Ovary (tissue), 9 donors: ENCODE measurements around the gene SHISA9. TPM values are rescaled to one million over a fixed set of nuclear protein-coding genes. Genes with fewer than 3 reads are reported as not detected.

Experiments used
- DNase-seq, 5 donors: peaks; one replicate each; pipeline ENCODE4 v3.0.0-alpha.2; 2019 to 2020
- H3K27ac ChIP-seq, 2 donors: fragments of 200-600 bp; one replicate each; pipeline versions ENCODE4 v1.5.1 to v1.8.0; 2019 to 2022
- H3K27me3 ChIP-seq: fragments of 200-600 bp; one replicate; pipeline ENCODE4 v1.8.0; 2022
- H3K36me3 ChIP-seq: fragments of 200-600 bp; sonication (generic); one replicate; pipeline ENCODE4 v1.5.1; 2019
- H3K4me1 ChIP-seq: one replicate; pipeline ENCODE4 v1.8.1; 2013; ENCODE audit warnings: mild to moderate bottlenecking, moderate library complexity; ENCODE audit not compliant: insufficient read depth
- H3K4me3 ChIP-seq: fragments of 200-600 bp; sonication (generic); one replicate; pipeline ENCODE4 v1.5.1; 2017
- H3K9me3 ChIP-seq, 2 donors: fragments of 200-600 bp in 1 of 2; sonication (generic) in 1 of 2; one replicate each; pipeline versions ENCODE4 v1.5.1 to v1.8.1; 2013 to 2019; ENCODE audit warnings: mild to moderate bottlenecking in 1 of 2, moderate library complexity in 1 of 2
- EP300 ChIP-seq: sonication (generic); formaldehyde crosslinking; IDR thresholded peaks from one replicate; pipeline ENCODE4 v1.6.1; 2017; ENCODE audit warnings: antibody characterized with exemption
- POLR2A ChIP-seq: fragments of 450-650 bp; IDR thresholded peaks from one replicate; pipeline ENCODE4 v1.6.1; 2017; ENCODE audit warnings: antibody characterized with exemption, mild to moderate bottlenecking, moderate library complexity
- WGBS, 3 donors: extraction: QIAGEN DNeasy Blood & Tissue Kit in 1 of 3; methylation state at CpG; one replicate each; pipeline versions ENCODE4 v1.1.5 to v1.1.7; 2013 to 2017; 5-methylcytosine and 5-hydroxymethylcytosine counted together
- intact Hi-C, 4 donors: fragments of 100-400 bp; cut with DNase I; formaldehyde crosslinking; loops; one replicate each; pipeline versions ENCODE4 v1.11.0 to v1.15.1; 2022 to 2023
- polyA plus RNA-seq, 2 donors: library from polyadenylated mRNA; stranded (reverse); fragments of 200-250 nt in 1 of 2; fragments of 350-450 nt in 1 of 2; fragmentation: Illumina TruSeq in 1 of 2; extraction: RNeasy Lipid Tissue Mini Kit (QIAGEN cat#74804) in 1 of 2; gene quantifications; one replicate each; pipeline ENCODE4 v1.2.3, GENCODE V29; 2013 to 2014
- total RNA-seq, 7 donors: library from RNA; depleted of rRNA in 2 of 7; stranded (reverse); fragments of >200 nt in 2 of 7; fragmentation: NEBNext Ultra II Directional in 3 of 7; extraction: Animal tissue kit (Norgen Biotek cat#: 25700) in 3 of 7; gene quantifications; one replicate each; pipeline versions ENCODE4 v1.1.0 to v1.2.4, GENCODE V29; 2016 to 2023
- TF ChIP-seq, protein P1 (sequence below), 3 donors: fragments of 450-650 bp in 2 of 3; fragments of 200-600 bp in 1 of 3; IDR thresholded peaks; one replicate each; pipeline versions ENCODE4 v1.5.1 to v1.8.0; 2016 to 2022; ENCODE audit warnings: antibody characterized with exemption in 3 of 3, mild to moderate bottlenecking in 1 of 3
- donor health status: DM: no; HTN: no; CAD: no; lungs with moderate emphysema.
- donor health status: DM: no; HTN: no; CAD: no.
- donor health status: Bipolar disorder and iron deficiency.
- donor health status: DM: yes; HTN: yes; CAD: no.
- donor health status: DM: no; HTN: no; CAD: no.
- donor health status: DM: yes; HTN: yes; CAD: no.

SHISA9 gene
- total and polyA plus RNA-seq, 9 donors = 0.03 to 0.47 (median 0.12) TPM; not detected in 3

DNA sequence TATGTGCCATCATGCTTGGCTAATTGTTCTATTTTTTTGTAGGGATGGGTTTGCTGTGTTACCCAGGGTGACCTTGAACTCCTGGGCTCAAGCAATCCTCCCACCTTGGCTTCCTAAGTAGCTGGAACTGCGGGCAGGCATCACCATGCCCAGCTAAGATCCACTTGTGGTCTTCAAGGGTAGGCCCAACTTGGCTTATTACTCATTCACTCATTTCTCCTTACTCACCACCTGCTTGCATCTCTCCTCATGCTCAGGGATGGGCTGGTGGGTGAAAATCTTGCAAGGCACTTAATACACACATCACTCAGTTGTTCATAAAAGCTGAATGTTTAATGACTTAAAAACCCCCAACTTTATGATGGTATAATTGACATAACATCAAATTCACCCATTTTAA is 207.8 kb downstream of the SHISA9 start:
- Histone ChIP-seq H3K27me3 (no peaks in the 10 kb centered on the region), H3K4me3 (no peak overlapping the region), H3K9me3 (peaks cover 0 to 4% of the 10 kb centered on the region in 2 donors), H3K36me3 (no peaks in the 10 kb centered on the region), H3K4me1 (no peaks in the 10 kb centered on the region), H3K27ac (no peak overlapping the region)
- intact Hi-C loops = no loop called here
- TF ChIP-seq POLR2A = no peak
- TF ChIP-seq, protein P1, sequence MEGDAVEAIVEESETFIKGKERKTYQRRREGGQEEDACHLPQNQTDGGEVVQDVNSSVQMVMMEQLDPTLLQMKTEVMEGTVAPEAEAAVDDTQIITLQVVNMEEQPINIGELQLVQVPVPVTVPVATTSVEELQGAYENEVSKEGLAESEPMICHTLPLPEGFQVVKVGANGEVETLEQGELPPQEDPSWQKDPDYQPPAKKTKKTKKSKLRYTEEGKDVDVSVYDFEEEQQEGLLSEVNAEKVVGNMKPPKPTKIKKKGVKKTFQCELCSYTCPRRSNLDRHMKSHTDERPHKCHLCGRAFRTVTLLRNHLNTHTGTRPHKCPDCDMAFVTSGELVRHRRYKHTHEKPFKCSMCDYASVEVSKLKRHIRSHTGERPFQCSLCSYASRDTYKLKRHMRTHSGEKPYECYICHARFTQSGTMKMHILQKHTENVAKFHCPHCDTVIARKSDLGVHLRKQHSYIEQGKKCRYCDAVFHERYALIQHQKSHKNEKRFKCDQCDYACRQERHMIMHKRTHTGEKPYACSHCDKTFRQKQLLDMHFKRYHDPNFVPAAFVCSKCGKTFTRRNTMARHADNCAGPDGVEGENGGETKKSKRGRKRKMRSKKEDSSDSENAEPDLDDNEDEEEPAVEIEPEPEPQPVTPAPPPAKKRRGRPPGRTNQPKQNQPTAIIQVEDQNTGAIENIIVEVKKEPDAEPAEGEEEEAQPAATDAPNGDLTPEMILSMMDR (IDR thresholded peaks at IDR 0.05) = no peak
- no peak for TF ChIP-seq EP300
- DNase-seq = no peak
- 45 to 61% (median 54%) methylated on average over 1 of the region's 1 CpG for WGBS, 3 donors

DNA sequence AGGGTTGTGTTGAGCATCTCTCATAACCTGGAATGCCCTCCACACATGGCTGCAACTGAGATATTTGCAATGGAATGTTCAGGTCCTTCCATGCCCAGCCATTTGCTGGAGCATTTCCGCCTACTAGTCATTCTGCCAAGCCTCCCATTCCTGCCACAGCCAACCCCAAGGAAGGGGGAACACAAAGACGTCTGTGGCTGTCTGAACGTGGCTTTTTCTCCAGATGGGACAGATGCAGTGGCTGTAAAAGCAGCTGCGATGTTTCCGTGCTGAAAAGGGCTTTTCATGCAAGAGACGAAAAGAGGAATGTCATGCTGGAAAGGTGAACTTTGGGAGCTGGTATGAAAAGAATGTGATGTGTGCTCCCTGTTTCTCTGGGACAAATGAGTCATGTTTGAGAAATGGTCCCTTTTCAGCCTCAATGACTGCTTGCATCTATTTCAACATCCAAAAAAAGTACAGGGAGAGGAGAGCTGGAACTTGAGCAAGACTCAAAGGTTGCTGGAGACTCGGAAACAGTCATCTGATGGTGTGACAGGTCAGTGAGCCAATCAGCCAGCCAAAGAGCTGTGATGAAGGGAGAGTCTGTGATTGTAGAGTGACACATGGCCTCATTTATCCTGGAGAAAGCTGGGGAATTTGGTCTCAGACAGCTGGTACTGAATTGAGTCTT is 208.9 kb downstream of the SHISA9 start:
- intact Hi-C loops = no loop called here
- Histone ChIP-seq H3K4me3 (no peak overlapping the region), H3K9me3 (peaks cover 0 to 4% of the 10 kb centered on the region in 2 donors), H3K4me1 (no peaks in the 10 kb centered on the region), H3K27me3 (no peaks in the 10 kb centered on the region), H3K27ac (no peak overlapping the region), H3K36me3 (no peaks in the 10 kb centered on the region)
- TF ChIP-seq POLR2A (no peak), EP300 (no peak)
- TF ChIP-seq, protein P1 (IDR thresholded peaks at IDR 0.05) = no peak
- 23 to 26% (median 24%) methylated on average over 7 of the region's 7 CpGs for WGBS, 3 donors
- DNase-seq = no peak

DNA sequence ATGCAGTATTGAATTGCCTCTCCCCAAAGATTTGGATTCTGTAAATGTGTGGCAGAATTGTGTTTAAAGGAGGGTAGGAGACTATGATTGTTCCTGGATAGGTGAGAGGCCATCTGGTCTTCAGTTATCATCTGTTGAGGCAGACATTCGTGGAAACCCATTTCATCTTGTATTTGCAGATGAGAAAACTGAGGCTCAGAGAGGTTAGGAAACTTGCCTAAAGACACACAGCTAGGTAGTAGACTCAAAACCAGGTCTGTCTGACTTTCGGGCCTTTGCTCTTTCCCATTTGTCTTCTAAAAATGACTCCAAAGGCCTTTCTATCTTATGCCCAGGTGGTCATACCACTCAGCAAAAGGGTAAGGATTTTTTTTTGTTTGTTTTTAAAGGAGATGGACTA is 210.3 kb downstream of the SHISA9 start:
- Histone ChIP-seq H3K36me3 (no peaks in the 10 kb centered on the region), H3K4me3 (no peak overlapping the region), H3K27me3 (no peaks in the 10 kb centered on the region), H3K4me1 (no peaks in the 10 kb centered on the region), H3K27ac (no peak overlapping the region), H3K9me3 (no peaks in the 10 kb centered on the region)
- intact Hi-C loops = no loop called here
- TF ChIP-seq POLR2A (no peak), EP300 (no peak)
- TF ChIP-seq, protein P1 (IDR thresholded peaks at IDR 0.05) = no peak
- 57 to 72% (median 66%) methylated on average over 2 of the region's 2 CpGs for WGBS, 3 donors
- DNase-seq = no peak

DNA sequence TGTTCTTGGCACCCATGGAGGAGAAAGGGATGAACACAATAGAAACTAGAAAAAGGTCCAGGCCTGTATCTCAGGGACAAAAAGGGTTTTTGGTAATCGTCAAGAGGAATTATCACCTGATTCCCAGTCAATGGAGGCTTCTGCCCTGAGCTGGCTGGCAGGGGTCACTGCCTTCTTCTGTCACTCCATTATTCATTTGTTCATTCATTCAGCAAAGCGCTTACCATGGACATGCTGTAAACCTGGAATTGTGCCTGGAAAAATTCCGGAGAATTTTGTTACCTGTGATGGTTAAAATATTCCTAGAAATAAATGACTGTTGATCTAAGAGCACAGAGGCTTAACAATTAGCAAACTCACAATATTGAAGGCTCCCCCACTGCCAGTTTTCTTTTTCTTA is 212.3 kb downstream of the SHISA9 start:
- no peaks in the 10 kb centered on the region for H3K27me3 ChIP-seq
- 87 to 90% (median 88%) methylated on average over 3 of the region's 3 CpGs for WGBS, 3 donors
- H3K4me3 ChIP-seq = no peak overlapping the region
- DNase-seq = no peak
- H3K9me3 ChIP-seq = no peaks in the 10 kb centered on the region
- intact Hi-C loops = no loop called here
- no peak overlapping the region for H3K27ac ChIP-seq
- H3K4me1 ChIP-seq = no peaks in the 10 kb centered on the region
- TF ChIP-seq, protein P1 (IDR thresholded peaks at IDR 0.05) = no peak
- no peaks in the 10 kb centered on the region for H3K36me3 ChIP-seq
